ENCODE data around the gene TNFRSF9. TPM values are rescaled to one million over a fixed set of nuclear protein-coding genes. Genes with fewer than 3 reads are reported as not detected.
A peak's percentile ranks its signal among the peaks of the same experiment; 100 is the strongest.
"Not testable (repeated sequence)": the region's sequence is repeated elsewhere in the genome, so short reads cannot be mapped to it uniquely, and the experiment has no call there.

The TNFRSF9 gene
- total RNA-seq, 1 experiment from 2014 or later: not detected

DNA sequence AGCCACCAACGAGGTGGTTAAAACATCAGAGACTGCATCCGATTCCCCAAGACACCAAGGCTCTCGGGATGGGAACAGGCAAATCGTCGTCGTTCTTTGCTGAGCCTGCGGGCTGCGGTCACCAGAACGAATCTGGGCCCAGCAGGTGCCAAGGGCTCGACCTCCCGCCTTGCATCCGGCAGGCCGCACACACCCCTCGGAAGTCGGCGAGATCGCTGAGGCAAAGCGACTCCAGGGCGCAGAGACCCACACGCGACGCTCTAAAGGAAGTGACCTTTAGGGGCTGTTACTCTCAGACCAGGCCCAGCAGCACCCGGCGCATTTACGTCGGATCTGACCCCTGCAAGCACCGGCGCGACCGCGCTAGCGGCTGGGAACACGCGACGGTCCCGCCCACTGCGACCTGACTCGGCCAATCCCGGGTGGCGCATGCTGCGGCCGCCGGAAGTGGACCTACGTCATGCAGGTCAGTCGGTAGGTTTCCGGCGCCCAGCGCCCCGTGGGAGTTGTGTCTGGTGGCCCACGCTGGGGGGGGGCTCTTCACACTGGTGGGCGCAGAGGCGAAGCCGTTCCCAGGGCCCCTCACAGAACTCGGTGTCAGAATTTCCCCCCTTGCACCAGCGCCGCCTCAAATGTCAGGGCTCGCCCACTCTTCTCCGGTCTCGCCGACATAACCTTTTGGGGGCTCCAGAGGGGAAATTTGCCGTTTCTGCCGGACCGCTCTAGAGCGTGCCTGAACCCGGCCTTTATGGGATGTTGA, 13.4 kb upstream of the TNFRSF9 start:
- no peaks in the 10 kb centered on the region for H3K79me1 ChIP-seq (ENCODE audit: insufficient read depth, low read depth, low read length, poor library complexity, severe bottlenecking)
- TF ChIP-seq, protein P1, sequence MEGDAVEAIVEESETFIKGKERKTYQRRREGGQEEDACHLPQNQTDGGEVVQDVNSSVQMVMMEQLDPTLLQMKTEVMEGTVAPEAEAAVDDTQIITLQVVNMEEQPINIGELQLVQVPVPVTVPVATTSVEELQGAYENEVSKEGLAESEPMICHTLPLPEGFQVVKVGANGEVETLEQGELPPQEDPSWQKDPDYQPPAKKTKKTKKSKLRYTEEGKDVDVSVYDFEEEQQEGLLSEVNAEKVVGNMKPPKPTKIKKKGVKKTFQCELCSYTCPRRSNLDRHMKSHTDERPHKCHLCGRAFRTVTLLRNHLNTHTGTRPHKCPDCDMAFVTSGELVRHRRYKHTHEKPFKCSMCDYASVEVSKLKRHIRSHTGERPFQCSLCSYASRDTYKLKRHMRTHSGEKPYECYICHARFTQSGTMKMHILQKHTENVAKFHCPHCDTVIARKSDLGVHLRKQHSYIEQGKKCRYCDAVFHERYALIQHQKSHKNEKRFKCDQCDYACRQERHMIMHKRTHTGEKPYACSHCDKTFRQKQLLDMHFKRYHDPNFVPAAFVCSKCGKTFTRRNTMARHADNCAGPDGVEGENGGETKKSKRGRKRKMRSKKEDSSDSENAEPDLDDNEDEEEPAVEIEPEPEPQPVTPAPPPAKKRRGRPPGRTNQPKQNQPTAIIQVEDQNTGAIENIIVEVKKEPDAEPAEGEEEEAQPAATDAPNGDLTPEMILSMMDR (conservative IDR thresholded peaks at IDR 0.05): no peak
- H2BK12ac ChIP-seq (ENCODE audit: insufficient read length, low read depth, low read length): no peak overlapping the region
- H3K23me2 ChIP-seq (ENCODE audit: insufficient read length, low read depth, low read length, poor library complexity, severe bottlenecking): no peaks in the 10 kb centered on the region
- no peaks in the 10 kb centered on the region for H4K20me1 ChIP-seq (ENCODE audit: control insufficient read depth, insufficient read depth, insufficient read length)
- Mint-ChIP-seq H3K27me3 (ENCODE audit: low read depth) (no peaks in the 10 kb centered on the region; the same call in 1 of the 2 replicates), H3K36me3 (ENCODE audit: insufficient read depth in 1 of 3, low read depth in 3 of 3) (peaks cover 0 to 11% (median 3%) of the 10 kb centered on the region in 3 experiments; a peak in 2 of 7 replicates), H3K4me1 (peaks cover 0 to 4% of the 10 kb centered on the region in 2 experiments; a peak in 2 of 4 replicates), H3K27ac (no peak overlapping the region; a peak in 1 of 7 replicates), H3K4me3 (peak overlapping the region in 1 of 2 experiments; percentile 75; a peak in 3 of 5 replicates), H3K9me3 (peaks cover 10 to 13% of the 10 kb centered on the region in 2 experiments)
- no peak overlapping the region for H4K91ac ChIP-seq (ENCODE audit: insufficient read length, low read depth, low read length)
- H4K5ac ChIP-seq (ENCODE audit: insufficient read length, low read depth, low read length): no peak overlapping the region
- H3K18ac ChIP-seq (ENCODE audit: insufficient read length, low read depth, low read length): no peak overlapping the region
- H4K8ac ChIP-seq (replicated peaks; ENCODE audit: insufficient read length, low read depth, low read length): no peak overlapping the region
- no peak overlapping the region for H3K27ac ChIP-seq (ENCODE audit: insufficient read length, low read depth, low read length)
- no peaks in the 10 kb centered on the region for H3K9me3 ChIP-seq (ENCODE audit: control insufficient read depth, low read depth, low read length)
- no peak overlapping the region for H2BK120ac ChIP-seq (ENCODE audit: low read depth, low read length, poor library complexity, severe bottlenecking)
- peak; percentile 67 for DNase-seq
- no peak overlapping the region for H2AK5ac ChIP-seq (ENCODE audit: insufficient read length, low read length)
- H3K23ac ChIP-seq (ENCODE audit: insufficient read length, low read depth, low read length): no peak overlapping the region
- H3T11ph ChIP-seq (ENCODE audit: low read length): no peak overlapping the region
- H3K9ac ChIP-seq (ENCODE audit: extremely low read depth, insufficient read length, low read length): no peak overlapping the region
- no peaks in the 10 kb centered on the region for H3K27me3 ChIP-seq (ENCODE audit: insufficient read depth, low read length)
- WGBS (ENCODE audit: extremely low coverage, insufficient read length, low lambda C conversion rate): no CpG with 5 or more reads among the region's 65 CpGs
- no peaks in the 10 kb centered on the region for H3K79me2 ChIP-seq (ENCODE audit: insufficient read depth, low read length)
- no peak overlapping the region for H3K14ac ChIP-seq (ENCODE audit: insufficient read depth, low read length)
- H2BK5ac ChIP-seq (ENCODE audit: insufficient read length, low read length): no peak overlapping the region
- H3K56ac ChIP-seq (ENCODE audit: insufficient read length, low read depth, low read length): no peak overlapping the region
- H3K4ac ChIP-seq (ENCODE audit: low read depth, low read length): no peak overlapping the region
- no peak overlapping the region for H3K4me2 ChIP-seq (ENCODE audit: insufficient read depth, insufficient read length, low read length)
- no peak overlapping the region for H2BK15ac ChIP-seq (ENCODE audit: low read depth, low read length)
- no peak overlapping the region for H2AFZ ChIP-seq (ENCODE audit: low read length)
- no peak overlapping the region for H2BK20ac ChIP-seq (ENCODE audit: low read depth, low read length, poor library complexity, severe bottlenecking)
- no peaks in the 10 kb centered on the region for H3K4me1 ChIP-seq (ENCODE audit: insufficient read depth, low read length)

- not testable (repeated sequence) for H3K79me1 ChIP-seq (ENCODE audit: insufficient read depth, low read depth, low read length, poor library complexity, severe bottlenecking); H3K27ac Mint-ChIP-seq; H3K27me3 ChIP-seq (ENCODE audit: insufficient read depth, low read length); H3K27ac ChIP-seq (ENCODE audit: insufficient read length, low read depth, low read length); H3K79me2 ChIP-seq (ENCODE audit: insufficient read depth, low read length); H3K4me3 Mint-ChIP-seq; H2AFZ ChIP-seq (ENCODE audit: low read length); H4K8ac ChIP-seq (replicated peaks; ENCODE audit: insufficient read length, low read depth, low read length); H3K23ac ChIP-seq (ENCODE audit: insufficient read length, low read depth, low read length); H3K4me1 Mint-ChIP-seq; H2BK20ac ChIP-seq (ENCODE audit: low read depth, low read length, poor library complexity, severe bottlenecking); H2AK5ac ChIP-seq (ENCODE audit: insufficient read length, low read length); H3K9ac ChIP-seq (ENCODE audit: extremely low read depth, insufficient read length, low read length); H3K23me2 ChIP-seq (ENCODE audit: insufficient read length, low read depth, low read length, poor library complexity, severe bottlenecking); H2BK15ac ChIP-seq (ENCODE audit: low read depth, low read length); H3K18ac ChIP-seq (ENCODE audit: insufficient read length, low read depth, low read length); H4K5ac ChIP-seq (ENCODE audit: insufficient read length, low read depth, low read length); H3K14ac ChIP-seq (ENCODE audit: insufficient read depth, low read length); H3K4me1 ChIP-seq (ENCODE audit: insufficient read depth, low read length); H2BK5ac ChIP-seq (ENCODE audit: insufficient read length, low read length); H2BK120ac ChIP-seq (ENCODE audit: low read depth, low read length, poor library complexity, severe bottlenecking); H4K91ac ChIP-seq (ENCODE audit: insufficient read length, low read depth, low read length); H3K56ac ChIP-seq (ENCODE audit: insufficient read length, low read depth, low read length); H2BK12ac ChIP-seq (ENCODE audit: insufficient read length, low read depth, low read length); H4K20me1 ChIP-seq (ENCODE audit: control insufficient read depth, insufficient read depth, insufficient read length); H3K4me2 ChIP-seq (ENCODE audit: insufficient read depth, insufficient read length, low read length); DNase-seq; H3K27me3 Mint-ChIP-seq (ENCODE audit: low read depth); H3K4ac ChIP-seq (ENCODE audit: low read depth, low read length); H3T11ph ChIP-seq (ENCODE audit: low read length); H3K9me3 ChIP-seq (ENCODE audit: control insufficient read depth, low read depth, low read length)
- no CpG with 5 or more reads among the region's 30 CpGs for WGBS (ENCODE audit: extremely low coverage, insufficient read length, low lambda C conversion rate)
- Mint-ChIP-seq H3K36me3 (ENCODE audit: insufficient read depth in 1 of 3, low read depth in 3 of 3) (peaks cover 0 to 11% (median 3%) of the 10 kb centered on the region in 3 experiments; a peak in 2 of 7 replicates), H3K9me3 (peaks cover 10 to 13% of the 10 kb centered on the region in 2 experiments)
Measured at GRCh38 chr1:7952791-7953190, 12.2 kb upstream of the TNFRSF9 start.
